Activated CD8-positive, alpha-beta memory T cell treated with anti-CD3 and anti-CD28 coated beads for 48 hours (primary cell): Measurements from ENCODE around the gene ELOVL5.

ENCODE experiments used
- DNase-seq, 3 experiments: peaks; one replicate each; pipeline ENCODE4 v3.0.0-alpha.2; 2020; ENCODE audit warnings: low read depth in 2 of 3, low spot score in 2 of 3

ELOVL5 gene

GRCh38 chr6:53280207-53280606 lies 68.5 kb downstream of the ELOVL5 start:
- no peak for DNase-seq

- no peak for DNase-seq
Observed at GRCh38 chr6:53279293-53279692, 69.5 kb downstream of the ELOVL5 start.

DNA sequence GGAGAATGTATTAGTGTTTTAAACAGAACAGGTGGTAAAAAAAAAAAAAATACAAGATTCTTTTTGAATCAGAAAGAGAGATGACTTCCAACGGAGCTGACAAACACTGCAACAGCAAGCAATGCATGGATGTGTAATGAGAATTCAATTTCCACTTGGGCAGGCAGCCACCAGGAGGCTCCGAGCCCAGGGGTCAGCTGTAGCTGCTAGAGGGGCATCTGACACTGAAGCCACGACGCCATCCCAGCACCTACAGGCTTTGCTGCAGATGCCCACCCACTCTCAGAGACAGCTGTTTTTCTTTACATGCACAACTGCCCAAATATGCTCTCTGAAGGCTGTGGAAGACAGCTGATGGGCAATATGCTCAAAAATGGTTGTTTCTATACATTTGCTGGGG lies 75.4 kb downstream of the ELOVL5 start:
- no peak for DNase-seq

DNA sequence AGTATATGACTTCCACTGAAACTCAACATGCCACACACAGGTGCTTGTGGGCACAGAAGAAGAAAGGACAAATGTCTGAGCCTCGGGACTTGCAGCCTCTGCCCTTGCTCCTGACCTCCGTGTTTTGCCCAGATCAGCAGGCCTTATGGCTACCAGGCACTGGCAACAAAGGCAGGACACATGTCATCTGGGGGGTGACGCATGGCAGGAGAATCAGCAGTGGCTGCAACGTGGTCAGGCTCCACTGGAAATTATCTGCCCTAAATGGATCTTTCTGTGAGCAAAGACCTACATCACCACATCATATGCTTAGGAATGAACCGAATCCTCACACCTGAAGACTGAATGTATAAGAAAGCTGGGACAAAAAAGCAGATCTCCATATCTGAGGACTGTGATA lies 78.9 kb downstream of the ELOVL5 start:
- DNase-seq, result no peak

GRCh38 chr6:53268858-53269608 lies 79.7 kb downstream of the ELOVL5 start:
- DNase-seq, result no peak

- no peak for DNase-seq
Observed at GRCh38 chr6:53266553-53267090, 82.1 kb downstream of the ELOVL5 start.

DNA sequence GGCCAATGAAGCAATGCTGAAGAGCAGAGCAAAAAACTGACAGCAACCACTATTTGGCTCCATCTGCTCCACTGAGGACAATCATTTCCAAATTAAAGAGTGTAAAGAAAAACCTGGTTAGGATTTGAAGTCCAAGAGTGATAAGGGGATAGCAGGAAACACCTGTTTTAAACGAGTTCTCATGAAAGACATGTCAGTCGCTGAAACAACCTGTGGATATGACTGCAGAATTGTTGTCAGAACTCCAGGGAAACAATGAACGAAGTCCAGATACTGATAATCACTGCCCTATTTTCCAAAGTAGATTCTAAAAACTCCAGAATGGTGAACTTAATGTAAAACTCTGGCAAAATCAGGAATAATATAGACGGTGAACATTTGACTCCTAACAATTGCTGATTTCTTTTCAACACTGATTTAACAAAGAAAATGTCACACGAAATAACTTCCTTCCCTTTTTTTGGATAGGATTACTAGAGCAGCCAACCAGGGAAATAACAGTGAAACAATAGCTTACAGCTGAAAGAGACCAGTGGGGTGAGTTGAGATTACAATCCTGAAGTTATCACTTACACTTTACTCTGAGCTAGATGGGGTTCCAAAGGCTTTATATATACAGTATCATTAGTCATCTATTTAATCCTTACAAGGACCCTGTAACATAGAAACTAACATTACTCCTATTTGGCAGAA lies 83.7 kb downstream of the ELOVL5 start:
- DNase-seq, result no peak

DNA sequence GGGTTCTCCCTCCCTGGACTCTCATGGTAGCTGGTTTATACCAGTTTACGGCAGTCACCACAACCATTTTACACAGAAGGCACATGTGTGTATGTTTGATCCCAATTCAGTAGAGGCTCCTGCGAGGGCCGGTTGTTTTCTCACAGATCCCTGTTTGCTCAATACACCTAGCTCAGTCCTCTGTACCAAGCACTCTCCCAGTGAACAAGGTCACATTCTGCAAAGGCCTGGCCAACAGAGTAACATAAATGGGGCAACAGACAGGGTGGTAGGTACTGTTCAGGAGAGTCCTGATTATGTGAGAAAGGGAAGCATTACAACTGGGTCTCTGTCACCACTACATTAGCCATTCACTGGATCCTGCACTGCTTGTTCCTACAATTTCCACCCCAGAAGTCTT lies 84.4 kb downstream of the ELOVL5 start:
- no peak for DNase-seq

DNA sequence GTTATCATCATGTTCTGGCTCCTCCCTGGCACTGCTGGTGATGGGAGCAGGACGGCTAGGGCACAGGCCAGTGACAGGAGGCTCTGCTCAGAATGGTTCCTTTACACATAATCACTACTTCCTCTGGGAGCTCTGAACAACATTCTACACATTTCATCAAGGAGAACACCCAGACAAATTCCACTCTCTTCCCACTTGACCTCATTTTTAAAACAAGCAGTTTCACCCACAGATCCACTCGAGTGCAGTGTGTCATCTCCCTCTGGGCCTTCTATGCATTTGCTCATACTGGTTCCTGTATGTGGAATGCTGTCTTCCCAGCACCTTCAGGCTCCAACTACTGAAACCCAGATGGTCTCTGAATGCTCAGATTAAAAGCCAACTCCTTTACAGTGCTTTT lies 84.8 kb downstream of the ELOVL5 start:
- DNase-seq, result no peak

DNA sequence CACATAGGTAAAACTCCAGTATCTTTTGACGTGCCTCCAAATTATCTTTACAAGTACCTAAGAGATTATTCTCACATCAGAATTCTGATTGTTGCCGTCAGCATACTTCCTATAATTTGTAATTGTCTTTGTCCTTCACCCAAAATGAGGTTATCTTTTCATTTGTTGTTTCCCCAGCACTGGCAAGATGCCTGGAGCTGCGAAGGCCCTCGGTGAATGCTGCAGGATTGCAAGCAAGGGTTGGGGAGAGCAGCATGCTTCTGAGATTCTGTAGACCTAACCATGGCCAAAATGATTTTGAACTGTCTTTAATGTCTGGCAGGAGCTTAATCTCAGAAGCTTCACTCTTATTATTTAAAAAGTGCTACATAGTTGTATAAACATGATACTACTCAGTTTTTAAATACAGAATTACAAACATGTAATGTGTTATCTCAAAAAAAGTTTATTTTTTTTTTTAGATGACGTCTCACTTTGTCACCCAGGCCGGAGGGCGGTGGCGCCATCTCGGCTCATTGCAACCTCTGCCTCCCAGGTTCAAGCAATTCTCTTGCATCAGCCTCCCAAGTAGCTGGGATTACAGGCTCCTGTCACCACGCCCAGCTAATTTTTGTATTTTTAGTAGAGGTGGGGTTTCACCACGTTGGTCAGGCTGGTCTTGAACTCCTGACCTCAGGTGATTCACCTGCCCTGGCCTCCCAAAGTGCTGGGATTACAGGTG lies 88.7 kb downstream of the ELOVL5 start:
- no peak for DNase-seq

DNA sequence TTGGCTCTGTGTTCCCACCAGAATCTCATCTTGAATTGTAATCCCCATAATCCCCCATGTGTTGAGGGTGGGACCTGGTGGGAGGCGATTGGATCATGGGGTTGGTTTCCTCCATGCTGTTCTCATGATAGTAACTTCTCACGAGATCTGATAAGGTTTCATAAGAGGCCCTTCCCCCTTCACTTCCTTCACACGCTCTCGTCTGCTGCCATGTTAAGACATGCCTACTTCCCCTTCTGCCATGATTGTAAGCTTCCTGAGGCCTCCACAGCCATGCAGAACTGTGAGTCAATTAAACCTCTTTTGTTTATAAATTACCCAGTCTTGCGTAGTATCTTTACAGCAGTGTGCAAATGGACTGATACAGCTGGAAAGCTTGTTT lies 90.0 kb downstream of the ELOVL5 start:
- DNase-seq, result no peak

- DNase-seq, result no peak
Observed at GRCh38 chr6:53258076-53258773, 90.5 kb downstream of the ELOVL5 start.

- DNase-seq, result no peak
Observed at GRCh38 chr6:53257533-53257932, 91.2 kb downstream of the ELOVL5 start.

- DNase-seq, result no peak
Observed at GRCh38 chr6:53257001-53257400, 91.7 kb downstream of the ELOVL5 start.

DNA sequence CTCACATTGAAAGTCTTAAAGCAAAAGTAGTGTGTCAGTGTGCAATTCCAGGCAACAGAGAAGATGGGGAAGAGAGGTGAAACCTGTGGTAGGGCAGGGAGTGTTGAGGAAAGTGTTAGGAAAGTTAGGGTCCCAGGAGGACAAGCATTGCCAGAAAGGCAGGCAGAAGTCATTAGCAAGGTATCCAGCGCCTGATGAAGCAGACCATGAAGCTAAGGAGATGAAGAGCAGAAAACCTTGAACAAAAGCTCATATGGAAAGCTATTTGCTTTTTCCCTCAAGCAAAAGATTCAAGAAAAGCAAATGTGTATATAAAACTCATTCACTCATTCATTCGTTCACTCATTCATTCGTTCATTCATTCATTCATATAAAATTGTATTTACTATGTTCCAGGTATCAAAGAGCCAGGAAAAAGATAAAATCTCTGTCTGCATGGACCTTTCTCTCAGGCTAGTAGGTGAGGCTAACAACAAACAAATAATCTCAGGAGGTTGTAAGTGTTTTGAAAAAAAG lies 96.5 kb downstream of the ELOVL5 start:
- no peak for DNase-seq

DNA sequence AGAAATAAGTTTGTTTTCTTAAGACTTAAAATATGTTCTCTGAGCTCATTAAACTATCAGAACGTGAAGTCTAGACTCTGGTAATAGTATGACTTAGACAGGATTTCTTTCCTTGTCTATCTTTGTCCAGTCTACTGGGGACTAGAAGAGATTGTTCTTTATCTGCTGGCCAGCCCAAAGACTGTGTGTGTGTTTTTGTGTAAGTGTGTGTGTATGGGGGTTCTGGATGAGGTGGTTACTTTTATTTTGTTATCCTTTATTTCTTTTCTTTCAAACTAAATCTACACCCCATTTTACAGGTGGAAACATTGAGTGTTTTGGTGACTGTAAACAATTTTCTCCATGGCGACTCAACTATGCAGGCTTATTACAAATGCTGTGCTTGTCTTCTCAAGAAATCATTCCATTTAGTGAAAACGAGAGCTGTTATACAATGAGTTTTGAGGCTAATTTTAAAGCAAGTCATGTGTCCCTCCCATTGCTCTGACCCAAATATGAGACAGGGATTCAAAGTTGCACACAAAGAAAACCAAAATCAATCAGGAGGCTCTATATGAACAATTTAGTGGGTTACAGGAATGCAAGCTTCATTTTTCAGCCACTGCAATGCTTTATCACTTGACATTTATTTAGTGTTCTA lies 97.6 kb downstream of the ELOVL5 start:
- no peak for DNase-seq

GRCh38 chr6:53250176-53251032 lies 98.3 kb downstream of the ELOVL5 start:
- no peak for DNase-seq

- no peak for DNase-seq
Observed at GRCh38 chr6:53246924-53247323, 101.8 kb downstream of the ELOVL5 start.

GRCh38 chr6:53244958-53245357 lies 103.8 kb downstream of the ELOVL5 start:
- DNase-seq, result no peak
